Stimulated activated CD8-positive, alpha-beta memory T cell treated with anti-CD3 and anti-CD28 coated beads, Interleukin-15, amount 100 ng/mL, for 1 hour (primary cell): ENCODE data around the gene RAPGEF5.

Experiments used
- DNase-seq: peaks from one replicate; pipeline ENCODE4 v3.0.0-alpha.2; 2020; ENCODE audit warnings: low read depth

RAPGEF5 gene

GRCh38 chr7:22378199-22378980 is 21.4 kb upstream of the RAPGEF5 start:
- DNase-seq, result no peak

DNA sequence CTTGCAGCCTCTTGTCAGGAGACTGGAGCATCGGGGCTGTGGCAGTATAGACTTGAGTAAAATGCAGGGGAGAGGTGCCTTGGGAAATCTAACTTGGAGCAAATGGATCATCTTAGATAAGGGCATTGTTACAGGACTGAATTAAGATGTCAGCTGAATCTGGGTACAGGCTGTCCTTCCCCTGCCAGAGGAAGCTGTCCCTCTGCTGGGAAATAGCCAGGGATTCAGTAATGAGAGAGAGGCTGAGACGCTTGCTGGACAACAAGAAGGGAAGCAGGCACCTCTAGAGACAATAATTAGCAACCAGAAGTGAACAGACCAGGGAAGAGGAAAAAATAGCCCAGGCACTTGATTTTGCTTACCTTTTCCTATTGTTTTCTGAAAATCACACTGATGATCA is 20.7 kb upstream of the RAPGEF5 start:
- no peak for DNase-seq

DNA sequence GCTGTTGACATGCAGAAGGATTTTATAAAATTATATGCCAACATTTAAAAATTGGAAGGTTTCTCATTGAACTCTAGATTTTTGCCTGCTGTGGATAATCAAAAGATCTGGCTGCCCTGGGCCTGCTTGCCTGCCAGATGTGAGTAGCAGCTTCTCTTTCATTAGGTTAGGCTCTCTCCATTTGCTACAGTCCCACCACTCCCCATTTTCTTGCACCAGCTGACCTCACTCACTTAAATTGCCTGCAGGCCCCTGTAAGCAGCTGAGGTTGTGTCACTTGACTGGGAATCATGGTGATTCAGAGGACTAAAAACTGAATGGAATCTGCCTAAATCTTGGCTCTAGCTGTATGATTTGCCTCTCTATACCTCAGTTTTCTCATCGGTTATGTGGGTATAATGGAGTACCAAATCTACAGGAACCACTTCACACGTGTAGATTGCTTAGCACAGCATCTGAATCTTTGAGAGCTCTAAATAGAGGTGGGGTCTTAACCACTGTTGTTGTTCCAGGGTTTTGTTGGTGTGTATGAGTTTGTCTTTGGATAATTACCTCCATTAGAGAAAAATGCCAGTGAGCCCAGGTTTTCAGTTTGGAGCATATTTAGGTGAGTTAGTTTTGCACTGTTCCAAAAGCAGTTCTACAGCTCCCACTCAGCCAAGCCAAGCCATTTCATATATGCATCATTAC is 18.6 kb upstream of the RAPGEF5 start:
- DNase-seq, result no peak

- DNase-seq, result no peak
These were observed 17.0 kb upstream of the RAPGEF5 start for GRCh38 chr7:22373911-22374310.

- no peak for DNase-seq
These were observed 16.4 kb upstream of the RAPGEF5 start for GRCh38 chr7:22373388-22373787.

- no peak for DNase-seq
These were observed 15.9 kb upstream of the RAPGEF5 start for GRCh38 chr7:22372863-22373262.

DNA sequence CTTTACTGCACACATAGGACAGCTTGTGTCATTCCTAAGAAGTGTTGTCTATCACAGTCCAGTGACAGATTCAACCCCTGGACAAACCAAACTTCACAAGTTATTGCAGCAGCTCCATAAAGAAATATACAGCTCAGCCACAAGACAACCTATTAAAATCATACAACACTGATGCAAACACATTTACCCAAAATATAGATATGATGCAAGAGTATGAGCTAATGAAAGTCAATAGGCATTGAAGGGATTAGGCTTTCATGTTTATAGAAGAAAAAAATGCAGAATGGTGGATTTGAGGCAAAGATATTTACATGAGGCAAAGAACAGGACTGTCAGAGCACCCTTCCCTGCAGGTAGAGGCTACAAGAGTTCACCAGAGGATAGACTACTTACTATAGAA is 14.9 kb upstream of the RAPGEF5 start:
- no peak for DNase-seq

DNA sequence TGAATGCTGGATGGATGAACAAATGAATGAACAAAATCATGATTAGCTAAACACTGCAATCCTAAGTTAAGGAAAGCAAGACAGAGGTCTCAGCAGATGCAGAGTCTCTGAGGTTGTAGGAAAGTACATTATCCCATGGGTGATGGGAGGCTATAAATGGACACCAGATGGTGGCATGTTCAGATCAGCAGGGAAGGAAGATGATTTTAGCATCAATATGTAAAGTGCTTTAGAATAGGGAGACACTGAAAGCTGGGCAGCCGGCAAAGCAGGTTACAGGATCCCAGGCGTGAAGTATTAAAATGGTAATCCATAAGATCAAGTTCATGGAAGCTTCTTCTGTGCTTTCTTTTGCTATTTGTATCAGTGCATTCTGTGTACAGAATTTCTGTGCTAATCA is 7.9 kb upstream of the RAPGEF5 start:
- no peak for DNase-seq

- no peak for DNase-seq
These were observed 6.9 kb upstream of the RAPGEF5 start for GRCh38 chr7:22363756-22364422.

- DNase-seq, result no peak
These were observed 4.8 kb upstream of the RAPGEF5 start for GRCh38 chr7:22361795-22362194.

DNA sequence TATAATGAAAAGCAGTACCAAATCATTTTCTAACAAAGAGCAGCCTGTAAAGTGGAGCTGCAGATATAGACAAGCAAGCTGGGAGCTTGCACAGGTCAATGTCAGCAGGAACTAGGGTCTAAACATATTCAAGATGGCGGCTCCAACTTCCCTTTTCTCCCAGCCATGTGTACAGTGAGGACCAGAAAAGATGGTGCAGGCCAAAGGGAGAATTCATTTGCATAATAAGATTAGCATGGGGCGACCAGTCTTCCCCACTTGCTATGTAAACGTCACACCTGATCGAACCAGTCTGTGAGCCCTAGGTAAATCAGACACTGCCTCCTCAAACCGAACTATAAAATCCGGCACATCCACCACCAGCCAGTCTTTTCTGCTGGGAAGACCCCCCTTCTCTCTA is 4.4 kb upstream of the RAPGEF5 start:
- DNase-seq, result no peak

DNA sequence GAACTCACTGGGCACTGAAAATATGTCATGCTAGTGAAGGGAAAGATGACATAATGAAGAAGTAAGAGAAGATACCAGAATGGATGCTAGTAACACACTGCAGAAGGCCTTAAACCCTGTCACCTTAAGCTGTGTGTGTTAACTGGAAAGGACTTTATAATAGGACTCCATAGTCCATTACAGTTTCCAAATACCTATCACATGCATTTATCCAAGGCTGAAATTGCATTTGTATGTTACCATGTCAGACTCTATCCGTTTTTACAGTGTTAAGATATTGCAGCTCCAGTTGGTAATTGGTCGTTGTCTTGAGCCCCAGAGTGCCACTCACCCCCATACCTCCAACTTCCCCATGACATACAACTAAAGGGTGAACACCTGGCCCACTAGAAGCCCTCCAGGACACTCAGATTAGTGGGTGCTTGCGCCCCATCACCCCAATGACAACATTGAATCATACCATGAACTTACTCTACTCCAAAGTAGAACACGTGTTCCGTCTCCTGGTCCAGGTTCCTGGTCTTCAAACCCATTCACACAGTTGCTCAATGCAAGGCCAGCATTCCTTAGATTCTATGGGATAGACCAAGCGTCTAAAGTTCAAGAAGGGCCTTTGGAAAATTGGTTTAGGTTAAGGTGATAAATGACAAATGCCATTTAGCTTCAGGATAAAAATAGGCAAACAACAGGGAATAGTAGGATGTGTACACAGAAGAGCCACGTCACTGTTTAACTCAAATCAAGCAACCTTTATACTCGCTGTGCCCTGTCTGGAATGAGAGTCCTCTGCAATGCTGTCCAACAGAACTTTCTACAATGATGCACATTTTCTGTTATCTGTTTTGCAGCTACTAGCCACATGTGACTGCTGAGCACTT is 2.1 kb upstream of the RAPGEF5 start:
- DNase-seq, result no peak

DNA sequence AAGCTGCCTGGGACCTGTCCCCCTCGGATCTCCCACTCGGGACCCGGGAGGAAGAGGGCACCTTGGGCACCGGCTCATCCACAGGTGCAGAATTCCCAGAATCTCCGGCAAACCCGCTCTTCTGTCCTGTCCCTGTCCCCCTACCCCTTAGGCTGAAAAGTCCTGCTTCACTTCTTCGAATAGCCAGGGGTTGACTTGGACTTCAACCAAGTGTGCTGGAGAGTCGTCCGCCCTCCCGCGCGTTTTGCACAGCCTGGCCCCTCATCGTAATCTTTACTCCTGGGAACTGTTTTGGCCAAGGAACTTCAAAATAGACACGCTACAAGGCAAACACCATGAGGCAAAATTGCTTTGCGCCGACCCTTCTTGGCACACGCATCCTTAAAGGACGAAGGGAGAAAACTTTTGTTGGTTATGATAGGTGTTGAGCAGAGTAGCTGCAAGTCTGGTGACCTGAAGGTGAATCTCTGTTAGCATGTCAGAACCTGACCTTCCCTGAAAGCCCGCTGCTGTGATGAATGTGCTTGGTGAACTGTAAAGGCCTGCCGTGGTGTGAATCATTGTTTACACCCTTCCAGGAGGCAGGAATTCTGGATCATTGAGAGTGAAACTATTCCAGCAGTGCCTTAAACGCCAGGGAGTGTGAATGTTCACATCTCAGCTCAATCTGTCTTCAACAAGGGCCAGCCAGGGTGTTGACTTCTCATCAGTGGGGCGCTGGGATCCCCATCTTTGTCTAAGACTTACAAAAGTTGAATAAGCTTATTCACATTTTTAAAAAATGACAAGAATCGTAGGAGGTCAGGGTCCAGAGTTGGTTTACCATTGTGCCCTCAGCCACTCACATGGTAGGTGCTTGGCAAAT is 589 bp upstream of the RAPGEF5 start:
- DNase-seq, result no peak

GRCh38 chr7:22356010-22356691 is 803 bp downstream of the RAPGEF5 start:
- DNase-seq, result no peak

GRCh38 chr7:22355620-22356009 is 1.3 kb downstream of the RAPGEF5 start:
- DNase-seq, result no peak

DNA sequence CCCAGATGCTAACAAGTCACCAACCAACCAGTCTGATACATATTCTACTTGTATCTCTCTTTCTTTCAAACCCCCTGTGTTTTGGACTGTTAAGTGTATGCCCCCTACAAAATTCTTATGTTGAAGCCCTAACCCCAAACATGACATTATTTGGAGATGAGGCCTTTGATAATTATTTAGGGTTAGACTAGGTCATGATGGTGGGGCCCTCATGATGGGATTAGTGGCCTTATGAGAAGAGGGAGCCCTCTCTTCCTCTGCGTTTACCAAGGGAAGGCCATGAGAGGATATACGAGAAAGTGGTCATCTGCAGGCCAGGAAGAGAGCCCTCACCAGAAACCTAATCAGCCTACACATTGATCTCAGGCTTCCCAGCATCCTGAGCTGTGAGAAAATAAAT is 2.5 kb downstream of the RAPGEF5 start:
- DNase-seq, result no peak

DNA sequence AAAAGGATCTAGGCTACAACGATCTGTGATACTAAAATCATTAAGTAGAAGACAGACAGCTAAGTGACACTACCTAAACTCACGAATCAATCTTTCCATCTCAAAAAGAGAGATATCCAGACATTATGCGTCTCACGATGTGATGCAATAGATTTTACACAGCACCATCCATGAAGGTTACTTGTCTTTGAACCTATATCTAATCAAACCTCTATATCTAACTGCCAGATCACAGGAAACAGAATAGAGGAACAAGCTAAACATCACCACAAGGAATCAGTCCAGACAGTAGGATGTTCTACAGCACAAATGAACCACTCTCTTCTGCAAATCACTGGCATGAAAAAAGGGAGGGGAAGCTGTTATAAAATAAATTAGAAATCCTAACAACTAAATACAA is 4.1 kb downstream of the RAPGEF5 start:
- no peak for DNase-seq

- DNase-seq, result no peak
These were observed 5.1 kb downstream of the RAPGEF5 start for GRCh38 chr7:22351878-22352277.

GRCh38 chr7:22351329-22351692 is 5.6 kb downstream of the RAPGEF5 start:
- DNase-seq, result no peak

- DNase-seq, result no peak
These were observed 6.3 kb downstream of the RAPGEF5 start for GRCh38 chr7:22350466-22351328.
